Body of pancreas (tissue), 4 donors: Measurements from ENCODE around the gene NOVA2. TPM values are rescaled to one million over a fixed set of nuclear protein-coding genes. Genes with fewer than 3 reads are reported as not detected.
A peak's percentile ranks its signal among the peaks of the same experiment; 100 is the strongest.

ENCODE experiments used
- ATAC-seq: fragments of 150-250 bp; one replicate; pipeline ENCODE4 v1.9.1; 2016
- DNase-seq, 4 donors: peaks; one replicate each; pipeline ENCODE4 v3.0.0-alpha.2; 2019
- H3K27ac ChIP-seq, 4 donors: fragments of 200-600 bp; sonication (generic); 1 replicate in 3 of 4; 2 replicates in 1 of 4; pipeline versions ENCODE4 v1.5.1 to v1.6.1; 2016 to 2019; ENCODE audit warnings: mild to moderate bottlenecking in 1 of 4, mixed read lengths in 1 of 4, moderate library complexity in 1 of 4
- H3K27me3 ChIP-seq, 2 donors: fragments of 200-600 bp; sonication (generic); one replicate each; pipeline ENCODE4 v1.6.0; 2016; ENCODE audit warnings: mild to moderate bottlenecking in 1 of 2
- H3K36me3 ChIP-seq, 2 donors: fragments of 200-600 bp; sonication (generic); replicated peaks in 1 of 2; 2 replicates each; pipeline ENCODE4 v1.5.1; 2016; ENCODE audit warnings: low read depth in 2 of 2; ENCODE audit not compliant: insufficient read depth in 1 of 2
- H3K4me1 ChIP-seq: fragments of 200-600 bp; sonication (generic); one replicate; pipeline ENCODE4 v1.6.0; 2016
- H3K4me3 ChIP-seq, 2 donors: fragments of 200-600 bp; sonication (generic); 1 replicate in 1 of 2; 2 replicates in 1 of 2; pipeline ENCODE4 v1.5.1; 2016 to 2019
- H3K9me3 ChIP-seq, 3 donors: fragments of 200-600 bp; sonication (generic); 1 replicate in 2 of 3; 2 replicates in 1 of 3; pipeline ENCODE4 v1.5.1; 2016
- CTCF ChIP-seq, 7 experiments: fragments of 450-650 bp in 4 of 7; fragments of 200-600 bp in 3 of 7; sonication (generic) in 3 of 7; IDR thresholded peaks; one replicate each; pipeline ENCODE4 v1.5.1; 2016 to 2019; ENCODE audit warnings: antibody characterized with exemption in 7 of 7
- POLR2A ChIP-seq, 3 donors: fragments of 450-650 bp; IDR thresholded peaks; one replicate each; pipeline ENCODE4 v1.6.1; 2016; ENCODE audit warnings: antibody characterized with exemption in 3 of 3, mild to moderate bottlenecking in 2 of 3
- WGBS, 2 donors: methylation state at CpG; one replicate each; pipeline ENCODE4 v1.1.5; 2017; 5-methylcytosine and 5-hydroxymethylcytosine counted together
- intact Hi-C: fragments of 100-400 bp; cut with DNase I; formaldehyde crosslinking; loops from one replicate; pipeline ENCODE4 v1.15.1; 2023
- total RNA-seq, 2 donors: library from RNA; depleted of rRNA; stranded (reverse); fragments of >200 nt; gene quantifications; one replicate each; pipeline ENCODE4 v1.1.0, GENCODE V29; 2016

Gene NOVA2
- total RNA-seq, 2 donors from 2014 or later: 1.3 to 1.6 TPM

GRCh38 chr19:46017874-46018675, 44.4 kb upstream of the NOVA2 start:
- Histone ChIP-seq H3K27ac (no peak overlapping the region), H3K9me3 (no peaks in the 10 kb centered on the region), H3K27me3 (peaks cover 2 to 12% of the 10 kb centered on the region in 2 donors), H3K4me3 (no peak overlapping the region), H3K36me3 (no peaks in the 10 kb centered on the region), H3K4me1 (peaks cover 24% of the 10 kb centered on the region)
- no peak for DNase-seq
- 91 to 94% methylated on average over 9 to 15 of the region's 15 CpGs for WGBS, 2 donors
- TF ChIP-seq POLR2A (IDR thresholded peaks at IDR 0.05) (no peak), CTCF (IDR thresholded peaks at IDR 0.05) (no peak)
- ATAC-seq: no peak
- intact Hi-C loops: no loop called here

- Histone ChIP-seq H3K4me1 (peaks cover 24% of the 10 kb centered on the region), H3K27ac (no peak overlapping the region), H3K27me3 (peaks cover 0 to 2% of the 10 kb centered on the region in 2 donors), H3K4me3 (no peak overlapping the region), H3K36me3 (no peaks in the 10 kb centered on the region), H3K9me3 (no peaks in the 10 kb centered on the region)
- TF ChIP-seq CTCF (IDR thresholded peaks at IDR 0.05) (no peak), POLR2A (IDR thresholded peaks at IDR 0.05) (no peak)
- DNase-seq (no peak), ATAC-seq (no peak)
- 20 to 31% methylated on average over 3 to 7 of the region's 7 CpGs for WGBS, 2 donors
- intact Hi-C loops: no loop called here
These were observed 43.4 kb upstream of the NOVA2 start for GRCh38 chr19:46017095-46017429.

- H3K4me1 ChIP-seq: peaks cover 24% of the 10 kb centered on the region
- DNase-seq (peak; percentile 82 to 87 (median 86)), ATAC-seq (peak; percentile 84)
- no peak for TF ChIP-seq POLR2A (IDR thresholded peaks at IDR 0.05)
- TF ChIP-seq CTCF (IDR thresholded peaks at IDR 0.05): peak; percentile 64 to 92 (median 69)
- peak overlapping the region in 1 of 4 donors; percentile 44 for H3K27ac ChIP-seq
- H3K9me3 ChIP-seq: no peaks in the 10 kb centered on the region
- intact Hi-C loops: no loop called here
- no peaks in the 10 kb centered on the region for H3K36me3 ChIP-seq
- no peaks in the 10 kb centered on the region for H3K27me3 ChIP-seq
- peak overlapping the region; percentile 14 to 61 for H3K4me3 ChIP-seq
- 1% methylated on average over 24 to 48 of the region's 48 CpGs for WGBS, 2 donors
These were observed 42.9 kb upstream of the NOVA2 start for GRCh38 chr19:46016426-46017094.

- DNase-seq (peak in 2 of 4 donors; percentile 20 to 29), ATAC-seq (no peak)
- WGBS, 2 donors: 6 to 21% methylated on average over 15 to 63 of the region's 63 CpGs
- Histone ChIP-seq H3K27me3 (no peaks in the 10 kb centered on the region), H3K36me3 (no peaks in the 10 kb centered on the region), H3K4me3 (peak overlapping the region; percentile 14 to 61), H3K4me1 (peaks cover 24% of the 10 kb centered on the region), H3K9me3 (no peaks in the 10 kb centered on the region), H3K27ac (peak overlapping the region in 1 of 4 donors; percentile 44)
- no peak for TF ChIP-seq CTCF (IDR thresholded peaks at IDR 0.05)
- TF ChIP-seq POLR2A (IDR thresholded peaks at IDR 0.05): no peak
- intact Hi-C loops: no loop called here
These were observed 42.2 kb upstream of the NOVA2 start for GRCh38 chr19:46015687-46016425.
